CD14-positive monocyte (primary cell): ENCODE data around the gene AZGP1. TPM values are rescaled to one million over a fixed set of nuclear protein-coding genes. Genes with fewer than 3 reads are reported as not detected.
"Not testable (repeated sequence)": the region's sequence is repeated elsewhere in the genome, so short reads cannot be mapped to it uniquely, and the experiment has no call there.

ENCODE experiments used
- DNase-seq, 3 donors: peaks; one replicate each; pipeline ENCODE4 v3.0.0-alpha.2; 2011 to 2022
- H2AFZ ChIP-seq: 2 replicates; pipeline ENCODE4 v1.6.0; 2012; ENCODE audit warnings: mild to moderate bottlenecking, low read depth, low read length, inconsistent platforms; ENCODE audit not compliant: insufficient read depth, poor library complexity, severe bottlenecking
- H3K27ac ChIP-seq, 2 donors: 1 replicate in 1 of 2; 2 replicates in 1 of 2; pipeline ENCODE4 v1.5.1; 2012 to 2013; ENCODE audit warnings: low read length in 2 of 2, control low read depth in 1 of 2, inconsistent platforms in 1 of 2, low read depth in 1 of 2, mild to moderate bottlenecking in 1 of 2
- H3K27me3 ChIP-seq, 2 donors: one replicate each; pipeline versions ENCODE4 v1.6.0 to v1.6.1; 2011 to 2013; ENCODE audit warnings: low read length in 2 of 2; ENCODE audit not compliant: control insufficient read depth in 2 of 2, insufficient read depth in 2 of 2
- H3K36me3 ChIP-seq, 2 donors: replicated peaks in 1 of 2; 1 replicate in 1 of 2; 2 replicates in 1 of 2; pipeline versions ENCODE4 v1.5.1 to v1.6.1; 2012 to 2013; ENCODE audit warnings: low read length in 2 of 2, control low read depth in 1 of 2, inconsistent platforms in 1 of 2, mild to moderate bottlenecking in 1 of 2; ENCODE audit not compliant: insufficient read depth in 2 of 2, control insufficient read depth in 1 of 2
- H3K4me1 ChIP-seq, 2 donors: 1 replicate in 1 of 2; 2 replicates in 1 of 2; pipeline versions ENCODE4 v1.5.1 to v1.6.1; 2012 to 2013; ENCODE audit warnings: low read length in 2 of 2, control low read depth in 1 of 2, inconsistent platforms in 1 of 2, mild to moderate bottlenecking in 1 of 2, moderate library complexity in 1 of 2; ENCODE audit not compliant: insufficient read depth in 2 of 2, control insufficient read depth in 1 of 2
- H3K4me2 ChIP-seq: replicated peaks from 2 replicates; pipeline ENCODE3; 2012; ENCODE audit warnings: low read length, moderate library complexity, mild to moderate bottlenecking; ENCODE audit not compliant: poor library complexity, severe bottlenecking; ENCODE audit errors: extremely low read depth
- H3K4me3 ChIP-seq, 3 experiments: fragments of 200-600 bp in 1 of 3; sonication (generic) in 1 of 3; replicated peaks in 1 of 3; 1 replicate in 2 of 3; 2 replicates in 1 of 3; pipeline ENCODE4 v1.5.1; 2011 to 2013; ENCODE audit warnings: low read length in 3 of 3, mild to moderate bottlenecking in 3 of 3, control low read depth in 2 of 3, low read depth in 2 of 3, inconsistent platforms in 1 of 3, moderate library complexity in 1 of 3
- H3K79me2 ChIP-seq: 2 replicates; pipeline ENCODE4 v1.6.0; 2012; ENCODE audit warnings: mild to moderate bottlenecking, control low read depth, inconsistent platforms, low read length, moderate library complexity; ENCODE audit not compliant: insufficient read depth
- H3K9ac ChIP-seq: 2 replicates; pipeline ENCODE4 v1.6.0; 2017; ENCODE audit warnings: low read length, mild to moderate bottlenecking; ENCODE audit not compliant: insufficient read depth, poor library complexity, severe bottlenecking
- H3K9me3 ChIP-seq, 2 donors: replicated peaks in 1 of 2; 1 replicate in 1 of 2; 2 replicates in 1 of 2; pipeline versions ENCODE4 v1.5.1 to v1.6.1; 2012 to 2013; ENCODE audit warnings: low read length in 2 of 2, control low read depth in 1 of 2; ENCODE audit not compliant: control insufficient read depth in 1 of 2, insufficient read depth in 1 of 2
- H4K20me1 ChIP-seq: 2 replicates; pipeline ENCODE4 v1.6.0; 2012; ENCODE audit warnings: mild to moderate bottlenecking, low read length, control low read depth, moderate library complexity; ENCODE audit not compliant: insufficient read depth
- H3K27ac Mint-ChIP-seq, 7 donors: one replicate each; pipeline ENCODE4 v1.8.0; 2020; ENCODE audit warnings: mild to moderate bottlenecking in 7 of 7, mixed read lengths in 7 of 7, moderate library complexity in 6 of 7, inconsistent platforms in 2 of 7
- H3K27me3 Mint-ChIP-seq, 3 donors: one replicate each; pipeline ENCODE4 v1.8.0; 2021 to 2022; ENCODE audit warnings: low read depth in 3 of 3, mild to moderate bottlenecking in 3 of 3, mixed read lengths in 3 of 3, moderate library complexity in 3 of 3, inconsistent platforms in 1 of 3
- H3K36me3 Mint-ChIP-seq, 2 donors: one replicate each; pipeline ENCODE4 v1.8.0; 2020; ENCODE audit warnings: mixed read lengths in 2 of 2, inconsistent platforms in 1 of 2, mild to moderate bottlenecking in 1 of 2
- H3K4me1 Mint-ChIP-seq: one replicate; pipeline ENCODE4 v1.8.0; 2020; ENCODE audit warnings: mild to moderate bottlenecking, mixed read lengths
- H3K4me3 Mint-ChIP-seq, 2 donors: one replicate each; pipeline ENCODE4 v1.8.0; 2020; ENCODE audit warnings: mild to moderate bottlenecking in 2 of 2, mixed read lengths in 2 of 2, moderate library complexity in 1 of 2
- H3K9me3 Mint-ChIP-seq, 7 donors: one replicate each; pipeline ENCODE4 v1.8.0; 2020 to 2022; ENCODE audit warnings: mixed read lengths in 7 of 7, mild to moderate bottlenecking in 6 of 7, moderate library complexity in 6 of 7, inconsistent platforms in 2 of 7
- WGBS: methylation state at CpG from one replicate; pipeline ENCODE4 v1.1.5; 2013; ENCODE audit warnings: missing lambda C conversion rate; ENCODE audit not compliant: insufficient coverage; 5-methylcytosine and 5-hydroxymethylcytosine counted together
- intact Hi-C, 2 donors: fragments of 100-400 bp; cut with micrococcal nuclease; formaldehyde crosslinking; loops; one replicate each; pipeline versions ENCODE4 v1.15.0 to v1.15.1; 2023
- polyA plus RNA-seq, 3 donors: library from polyadenylated mRNA; depleted of rRNA in 1 of 3; unstranded in 2 of 3; stranded (reverse) in 1 of 3; fragments of 300-500 nt in 2 of 3; fragments of >200 nt in 1 of 3; fragmentation: Illumina TruSeq in 2 of 3; gene quantifications; 1 replicate in 2 of 3; 2 replicates in 1 of 3; pipeline ENCODE4 v1.2.3, GENCODE V29; 2012 to 2021
- TF ChIP-seq, protein P1 (sequence below): fragments of 200-600 bp; IDR thresholded peaks from one replicate; pipeline ENCODE4 v1.8.0; 2022; ENCODE audit warnings: antibody characterized with exemption, mild to moderate bottlenecking

Gene AZGP1
- polyA plus RNA-seq, 3 donors = not detected

GRCh38 chr7:99984593-99984992 is 8.8 kb upstream of the AZGP1 start:
- H3K27ac ChIP-seq = no peak overlapping the region
- H3K4me3 ChIP-seq = no peak overlapping the region
- peaks cover 5 to 9% (median 8%) of the 10 kb centered on the region in 7 donors for H3K9me3 Mint-ChIP-seq
- no peaks in the 10 kb centered on the region for H3K79me2 ChIP-seq
- H2AFZ ChIP-seq = no peak overlapping the region
- H3K9me3 ChIP-seq = peaks cover 3 to 5% of the 10 kb centered on the region in 2 donors
- no peak overlapping the region for H3K4me2 ChIP-seq
- H3K36me3 ChIP-seq = no peaks in the 10 kb centered on the region
- TF ChIP-seq, protein P1, sequence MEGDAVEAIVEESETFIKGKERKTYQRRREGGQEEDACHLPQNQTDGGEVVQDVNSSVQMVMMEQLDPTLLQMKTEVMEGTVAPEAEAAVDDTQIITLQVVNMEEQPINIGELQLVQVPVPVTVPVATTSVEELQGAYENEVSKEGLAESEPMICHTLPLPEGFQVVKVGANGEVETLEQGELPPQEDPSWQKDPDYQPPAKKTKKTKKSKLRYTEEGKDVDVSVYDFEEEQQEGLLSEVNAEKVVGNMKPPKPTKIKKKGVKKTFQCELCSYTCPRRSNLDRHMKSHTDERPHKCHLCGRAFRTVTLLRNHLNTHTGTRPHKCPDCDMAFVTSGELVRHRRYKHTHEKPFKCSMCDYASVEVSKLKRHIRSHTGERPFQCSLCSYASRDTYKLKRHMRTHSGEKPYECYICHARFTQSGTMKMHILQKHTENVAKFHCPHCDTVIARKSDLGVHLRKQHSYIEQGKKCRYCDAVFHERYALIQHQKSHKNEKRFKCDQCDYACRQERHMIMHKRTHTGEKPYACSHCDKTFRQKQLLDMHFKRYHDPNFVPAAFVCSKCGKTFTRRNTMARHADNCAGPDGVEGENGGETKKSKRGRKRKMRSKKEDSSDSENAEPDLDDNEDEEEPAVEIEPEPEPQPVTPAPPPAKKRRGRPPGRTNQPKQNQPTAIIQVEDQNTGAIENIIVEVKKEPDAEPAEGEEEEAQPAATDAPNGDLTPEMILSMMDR = no peak
- no peaks in the 10 kb centered on the region for H3K27me3 ChIP-seq
- H3K27ac Mint-ChIP-seq = no peak overlapping the region
- intact Hi-C loops = no loop called here
- H3K4me3 Mint-ChIP-seq = no peak overlapping the region
- H3K27me3 Mint-ChIP-seq = peaks cover 2 to 7% (median 5%) of the 10 kb centered on the region in 3 donors
- H3K9ac ChIP-seq = no peak overlapping the region
- no peak for DNase-seq
- H3K36me3 Mint-ChIP-seq = no peaks in the 10 kb centered on the region
- H3K4me1 ChIP-seq = no peaks in the 10 kb centered on the region
- WGBS = 100% methylated on average over 1 of the region's 2 CpGs
- H4K20me1 ChIP-seq = no peaks in the 10 kb centered on the region
- H3K4me1 Mint-ChIP-seq = peaks cover 6% of the 10 kb centered on the region

GRCh38 chr7:99981066-99981465 is 5.2 kb upstream of the AZGP1 start:
- H3K9me3 ChIP-seq, H3K79me2 ChIP-seq, H3K36me3 Mint-ChIP-seq, DNase-seq, H3K4me3 ChIP-seq, H3K36me3 ChIP-seq, H3K27me3 ChIP-seq, H3K27ac ChIP-seq, intact Hi-C loops, H2AFZ ChIP-seq, H3K4me1 ChIP-seq, H4K20me1 ChIP-seq, H3K4me3 Mint-ChIP-seq, H3K9ac ChIP-seq, H3K9me3 Mint-ChIP-seq, H3K4me1 Mint-ChIP-seq, H3K27ac Mint-ChIP-seq, H3K4me2 ChIP-seq: not testable (repeated sequence)
- peaks cover 4 to 19% (median 9%) of the 10 kb centered on the region in 3 donors for H3K27me3 Mint-ChIP-seq
- 80% methylated on average over 1 of the region's 7 CpGs for WGBS

GRCh38 chr7:99980448-99980872 is 4.6 kb upstream of the AZGP1 start:
- H3K79me2 ChIP-seq, H3K27ac ChIP-seq, H3K4me3 ChIP-seq, DNase-seq, H3K9ac ChIP-seq, H3K4me3 Mint-ChIP-seq, H3K9me3 ChIP-seq, H3K9me3 Mint-ChIP-seq, H3K4me1 Mint-ChIP-seq, H3K4me2 ChIP-seq, H2AFZ ChIP-seq, H3K27me3 ChIP-seq, H4K20me1 ChIP-seq, H3K4me1 ChIP-seq, H3K27ac Mint-ChIP-seq, H3K36me3 ChIP-seq, intact Hi-C loops, H3K36me3 Mint-ChIP-seq: not testable (repeated sequence)
- 50% methylated on average over 2 of the region's 4 CpGs for WGBS
- H3K27me3 Mint-ChIP-seq = peaks cover 7 to 19% (median 13%) of the 10 kb centered on the region in 3 donors
